Activated T-cell treated with anti-CD3 and anti-CD28 coated beads for 4 hours (primary cell): ENCODE measurements around the gene SGPP1.
"Not testable (repeated sequence)": the region's sequence is repeated elsewhere in the genome, so short reads cannot be mapped to it uniquely, and the experiment has no call there.

Experiments
- DNase-seq: peaks from one replicate; pipeline ENCODE4 v3.0.0-alpha.2; 2020

The SGPP1 gene, protein sequence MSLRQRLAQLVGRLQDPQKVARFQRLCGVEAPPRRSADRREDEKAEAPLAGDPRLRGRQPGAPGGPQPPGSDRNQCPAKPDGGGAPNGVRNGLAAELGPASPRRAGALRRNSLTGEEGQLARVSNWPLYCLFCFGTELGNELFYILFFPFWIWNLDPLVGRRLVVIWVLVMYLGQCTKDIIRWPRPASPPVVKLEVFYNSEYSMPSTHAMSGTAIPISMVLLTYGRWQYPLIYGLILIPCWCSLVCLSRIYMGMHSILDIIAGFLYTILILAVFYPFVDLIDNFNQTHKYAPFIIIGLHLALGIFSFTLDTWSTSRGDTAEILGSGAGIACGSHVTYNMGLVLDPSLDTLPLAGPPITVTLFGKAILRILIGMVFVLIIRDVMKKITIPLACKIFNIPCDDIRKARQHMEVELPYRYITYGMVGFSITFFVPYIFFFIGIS

DNA sequence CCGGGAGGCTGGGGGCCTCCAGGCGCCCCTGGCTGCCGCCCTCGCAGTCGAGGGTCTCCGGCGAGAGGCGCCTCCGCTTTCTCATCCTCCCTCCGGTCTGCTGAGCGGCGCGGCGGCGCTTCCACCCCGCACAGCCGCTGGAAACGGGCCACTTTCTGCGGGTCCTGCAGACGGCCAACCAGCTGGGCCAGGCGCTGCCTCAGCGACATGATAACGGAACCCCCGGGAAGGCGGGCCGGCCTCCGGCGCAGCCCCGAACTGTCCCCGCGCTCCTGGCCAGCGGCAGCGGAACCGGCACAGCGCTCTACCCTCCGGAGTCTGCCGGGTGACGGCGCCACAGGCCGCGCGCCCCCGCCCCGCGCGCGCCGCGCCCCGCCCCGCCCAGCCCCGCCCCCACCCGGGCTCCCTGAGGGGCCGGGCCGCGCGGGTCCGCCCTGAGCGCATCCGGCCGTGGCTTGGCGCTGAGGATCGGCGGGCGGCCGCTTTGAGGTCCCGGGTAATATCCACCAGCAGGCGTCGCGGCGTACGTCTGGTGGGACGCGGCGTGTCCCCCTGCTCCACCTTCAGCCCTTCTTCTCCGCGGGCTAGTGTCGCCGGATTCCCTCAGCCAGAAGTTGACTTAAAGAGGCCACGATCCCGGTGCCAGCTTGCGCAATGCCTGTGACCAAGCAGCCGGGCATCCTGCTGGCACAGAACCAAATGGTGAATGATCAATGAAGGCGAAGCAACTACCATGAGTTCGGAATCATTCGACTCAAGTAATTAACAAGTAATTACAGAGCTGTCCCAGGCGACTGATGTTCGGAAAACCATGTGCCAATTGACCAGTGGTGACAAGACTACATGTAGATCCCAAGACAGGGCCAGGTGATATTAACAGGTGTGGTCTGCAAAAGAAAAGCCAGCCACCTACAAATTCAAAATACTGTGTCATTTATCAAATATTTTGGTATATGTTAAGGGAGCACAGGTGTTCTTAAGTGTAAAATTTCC lies at the start of gene SGPP1:
TSS of gene SGPP1 (minus strand) at position 330 of the 993 bp plus-strand sequence. CDS start at position 209, 121 bp downstream.
- peak; percentile 48 for DNase-seq

DNA sequence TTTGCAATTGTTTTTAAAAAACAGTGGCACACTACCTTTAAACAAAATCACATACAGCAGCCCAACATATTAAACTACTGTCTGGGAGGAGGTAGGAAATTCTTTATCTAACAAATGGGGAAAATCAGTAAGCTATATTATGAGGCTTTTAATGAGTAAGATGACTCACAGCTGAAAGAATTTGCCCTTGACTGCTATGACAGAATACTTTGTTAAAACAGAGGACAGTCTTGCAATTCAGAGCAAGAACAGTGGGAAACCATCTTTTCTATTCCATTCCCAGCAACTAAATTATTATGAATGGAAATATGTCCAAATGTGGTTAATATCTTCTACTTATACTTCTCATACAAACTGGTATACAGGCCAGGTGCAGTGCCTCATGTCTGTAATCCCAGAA lies 49.2 kb upstream of the SGPP1 start:
- no peak for DNase-seq

DNA sequence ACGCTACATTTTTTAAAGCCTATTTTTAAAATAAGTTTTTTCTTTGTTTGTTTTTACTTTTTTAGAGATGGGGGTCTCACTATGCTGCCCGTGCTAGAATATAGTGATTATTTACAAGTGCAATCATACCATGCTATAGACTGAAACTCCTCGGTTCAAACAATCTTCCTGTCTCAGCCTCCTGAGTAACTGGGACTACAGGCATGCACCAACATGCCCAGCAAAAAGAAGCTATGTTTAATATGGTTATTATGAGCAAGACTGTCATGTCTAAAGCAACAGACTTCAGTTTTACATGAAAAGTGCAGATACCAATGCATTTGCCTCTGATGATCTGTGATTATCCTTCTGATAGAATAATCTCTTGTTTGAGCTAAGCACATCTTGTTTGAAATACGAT lies 45.6 kb upstream of the SGPP1 start:
- no peak for DNase-seq

DNA sequence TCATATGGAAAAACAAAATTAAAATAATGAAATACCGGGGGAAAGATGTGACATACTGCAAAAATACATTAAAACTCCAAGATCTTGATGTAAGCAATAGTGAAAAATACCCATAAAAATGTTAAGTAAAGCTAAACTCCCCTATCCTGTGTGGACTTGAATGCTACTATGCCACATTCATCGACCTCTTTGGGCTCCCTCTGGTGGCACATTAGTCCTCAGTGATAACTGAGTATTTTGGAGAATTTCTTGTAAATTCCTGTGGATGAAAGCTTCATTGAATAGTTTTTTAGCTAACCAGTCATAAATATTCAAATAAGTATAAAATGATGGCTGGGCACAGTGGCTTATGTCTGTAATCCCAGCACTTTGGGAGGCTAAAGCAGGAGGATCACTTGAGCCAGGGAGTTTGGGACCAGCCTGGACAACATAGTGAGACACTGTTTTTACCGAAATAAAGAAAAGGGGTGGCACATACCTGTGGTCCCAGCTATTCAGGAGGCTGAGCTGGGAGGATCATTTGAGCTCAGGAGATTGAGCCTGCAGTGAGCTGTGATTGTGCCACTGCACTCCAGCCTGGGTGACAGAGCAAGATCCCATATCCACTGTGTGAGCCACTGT lies 42.4 kb upstream of the SGPP1 start:
- peak; percentile 43 for DNase-seq

DNA sequence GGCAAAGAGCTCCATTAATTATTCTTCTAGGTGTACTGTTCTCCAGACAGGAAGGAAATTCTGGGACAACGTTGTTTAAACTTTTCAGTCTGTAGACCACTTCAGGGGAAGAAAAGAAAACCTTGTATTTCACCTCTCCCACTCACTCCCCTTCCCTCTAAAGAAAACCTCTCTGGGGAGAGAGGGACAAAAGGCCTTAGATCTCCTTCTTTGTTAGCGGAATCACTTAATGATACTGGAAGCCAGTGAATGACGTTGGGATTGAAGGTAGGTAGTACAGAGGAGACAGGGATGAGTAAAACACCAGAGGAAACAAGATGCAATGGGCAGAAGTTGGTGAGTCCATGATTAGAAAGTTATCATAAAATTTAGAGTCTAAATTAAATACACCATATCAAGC lies 38.7 kb upstream of the SGPP1 start:
- no peak for DNase-seq

DNA sequence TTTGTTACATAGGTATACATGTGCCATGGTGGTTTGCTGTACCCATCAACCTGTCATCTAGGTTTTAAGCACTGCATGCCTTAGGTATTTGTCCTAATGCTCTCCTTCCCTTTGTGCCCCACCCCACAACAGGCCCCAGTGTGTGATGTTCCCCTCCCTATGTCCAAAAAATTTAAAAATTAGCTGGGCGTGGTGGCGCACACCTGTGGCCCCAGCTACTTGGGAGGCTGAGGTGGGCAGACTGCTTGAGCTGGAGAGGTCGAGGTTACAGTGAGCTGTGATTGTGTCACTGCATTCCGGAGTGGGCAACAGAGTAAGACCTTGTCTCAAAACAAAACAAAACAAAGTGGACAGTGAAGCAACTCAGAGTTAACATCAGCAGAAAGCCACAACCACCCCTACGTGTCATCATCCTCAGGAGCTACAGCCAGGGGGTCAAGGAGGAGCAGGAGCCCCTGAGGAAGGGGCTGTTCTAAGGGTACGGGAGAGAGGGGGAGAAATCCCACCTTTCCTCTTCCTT lies 36.8 kb upstream of the SGPP1 start:
- DNase-seq: no peak

DNA sequence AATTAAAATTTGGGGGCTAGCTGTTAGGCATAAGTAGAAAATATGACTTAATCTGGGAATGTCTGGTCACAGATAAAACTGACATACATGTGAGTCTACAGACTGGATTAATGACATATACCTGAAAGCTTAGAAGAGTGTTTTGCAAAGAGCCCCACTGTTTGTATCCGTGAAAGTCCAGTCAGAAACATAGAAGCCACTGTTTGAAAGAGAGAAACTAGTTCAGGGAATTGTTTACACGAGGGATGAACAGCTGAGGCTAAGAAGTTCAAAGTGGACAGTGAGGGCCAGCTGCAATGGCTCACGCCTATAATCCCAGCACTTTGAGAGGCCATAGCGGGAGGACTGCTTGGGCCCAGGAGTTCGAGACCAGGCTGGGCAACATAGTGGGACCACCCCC lies 36.2 kb upstream of the SGPP1 start:
- DNase-seq: no peak

DNA sequence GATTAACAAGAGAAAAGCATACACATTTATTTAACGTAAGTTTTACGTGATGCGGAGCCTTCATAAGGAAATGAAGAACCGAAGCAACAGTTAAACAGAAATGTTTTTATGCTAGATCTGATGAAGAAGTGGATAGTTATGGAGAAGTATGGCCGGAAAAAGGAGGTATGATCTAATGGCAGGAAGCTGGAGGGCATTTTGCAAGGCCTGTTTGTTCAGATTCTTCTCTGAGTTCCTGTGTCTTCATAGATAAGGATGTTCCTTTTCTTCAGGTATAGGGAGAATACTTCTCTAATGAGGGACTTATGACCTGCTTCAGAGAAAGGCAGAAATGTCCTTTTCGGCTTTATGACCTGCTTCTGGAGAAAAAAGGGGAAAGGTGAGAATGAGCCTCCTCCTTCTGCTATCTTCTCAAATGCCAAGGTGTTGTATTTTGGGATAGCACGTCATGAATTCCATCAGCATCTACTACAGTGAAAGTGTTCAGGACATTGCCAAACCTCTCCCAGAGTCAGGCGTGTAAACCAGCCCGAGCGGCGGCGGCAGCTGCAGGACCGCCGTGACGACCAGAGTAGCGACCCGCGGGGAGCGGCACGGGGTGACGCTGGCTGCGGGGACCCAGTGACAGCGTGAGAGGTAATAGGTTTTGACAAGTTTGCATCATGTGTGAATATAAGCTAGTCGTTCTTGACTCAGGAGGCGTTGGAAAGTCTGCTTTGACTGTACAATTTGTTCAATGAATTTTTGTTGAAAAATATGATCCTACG lies 33.7 kb upstream of the SGPP1 start:
- no peak for DNase-seq

DNA sequence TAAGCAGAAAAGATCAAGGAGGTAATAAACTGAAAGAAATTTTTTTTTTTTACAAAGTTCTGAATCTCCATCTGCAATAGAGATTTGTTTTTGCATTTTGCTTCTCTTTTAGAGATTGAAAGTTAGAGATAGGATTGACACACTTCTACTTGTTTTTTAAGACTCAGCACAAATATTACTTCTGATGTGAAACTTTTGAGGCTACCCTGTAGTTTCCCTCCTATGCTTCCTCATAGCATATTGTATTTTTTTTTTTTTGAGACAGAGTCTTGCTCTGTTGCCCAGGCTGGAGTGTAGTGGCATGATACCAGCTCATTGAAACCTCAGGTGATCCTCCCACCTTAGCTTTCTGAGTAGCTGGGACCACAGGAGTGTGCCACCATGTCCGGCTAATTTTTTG lies 32.1 kb upstream of the SGPP1 start:
- DNase-seq: no peak

DNA sequence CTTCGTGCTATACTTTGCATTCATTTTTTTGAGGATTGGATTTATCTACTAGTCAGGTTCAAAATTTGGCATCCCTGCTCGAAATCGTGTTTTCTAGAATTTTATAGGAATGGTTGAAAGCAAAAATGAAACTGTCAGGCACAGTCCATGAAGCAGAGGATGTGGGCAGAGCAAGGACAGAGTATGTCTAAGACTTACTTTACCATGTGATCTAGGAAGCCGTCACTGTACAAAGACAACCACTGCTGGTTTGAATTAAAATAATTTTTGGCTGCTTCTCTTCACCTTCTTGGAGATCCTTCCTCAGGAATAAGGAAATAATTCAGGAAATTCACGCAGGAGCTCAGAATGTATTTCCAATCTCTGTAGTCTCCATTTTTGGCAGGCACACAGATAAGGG lies 31.6 kb upstream of the SGPP1 start:
- no peak for DNase-seq

DNA sequence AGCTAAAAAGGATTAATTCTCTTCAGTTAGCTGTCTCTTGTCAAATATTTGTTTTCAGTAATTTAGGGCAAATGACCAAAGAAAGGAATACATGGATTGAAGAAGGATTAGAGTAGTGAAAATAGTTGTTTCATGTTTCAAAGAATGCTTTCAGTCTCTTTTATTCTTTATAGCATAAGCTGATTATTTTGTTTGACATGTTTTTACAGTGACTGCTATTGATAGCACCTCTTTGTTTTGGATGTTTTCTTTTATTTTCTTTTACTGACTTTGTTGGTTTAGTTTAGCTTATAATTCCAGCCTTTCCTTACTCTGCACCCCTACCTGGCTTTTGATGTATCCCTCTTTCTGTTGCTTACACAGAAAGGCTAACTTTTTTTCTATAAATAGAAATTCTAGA lies 29.3 kb upstream of the SGPP1 start:
- no peak for DNase-seq

DNA sequence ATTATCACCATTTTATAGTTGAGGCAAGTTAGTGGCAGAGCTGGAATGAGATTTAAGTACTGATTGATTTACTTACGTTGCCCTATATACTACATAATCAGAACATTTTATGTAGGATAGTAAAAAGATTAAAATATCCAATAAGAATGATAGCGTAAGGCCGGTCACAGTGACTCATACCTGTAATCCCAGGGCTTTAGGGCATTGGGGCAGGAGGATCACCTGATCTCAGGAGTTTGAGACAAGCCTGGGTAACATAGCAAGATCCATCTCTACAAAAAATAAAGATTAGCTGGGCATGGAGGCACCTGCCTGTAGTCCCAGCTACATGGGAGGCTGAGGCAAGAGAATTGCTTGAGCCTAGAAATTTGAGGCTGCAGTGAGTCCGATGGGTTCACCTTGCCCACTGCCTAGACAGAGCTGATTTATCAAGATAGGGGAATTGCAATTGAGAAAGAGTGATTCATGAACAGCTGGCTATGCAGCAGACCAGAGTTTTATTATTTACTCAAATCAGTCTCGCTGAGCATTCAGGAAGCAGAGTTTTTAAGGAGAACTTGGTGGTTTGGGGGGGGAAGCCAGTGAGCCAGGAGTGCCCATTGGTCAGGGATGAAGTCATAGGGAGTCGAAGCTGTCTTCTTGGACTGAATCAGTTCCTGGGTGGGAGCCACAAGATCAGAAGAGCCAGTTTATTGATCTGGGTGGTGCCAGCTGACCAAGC lies 24.7 kb upstream of the SGPP1 start:
- no peak for DNase-seq

DNA sequence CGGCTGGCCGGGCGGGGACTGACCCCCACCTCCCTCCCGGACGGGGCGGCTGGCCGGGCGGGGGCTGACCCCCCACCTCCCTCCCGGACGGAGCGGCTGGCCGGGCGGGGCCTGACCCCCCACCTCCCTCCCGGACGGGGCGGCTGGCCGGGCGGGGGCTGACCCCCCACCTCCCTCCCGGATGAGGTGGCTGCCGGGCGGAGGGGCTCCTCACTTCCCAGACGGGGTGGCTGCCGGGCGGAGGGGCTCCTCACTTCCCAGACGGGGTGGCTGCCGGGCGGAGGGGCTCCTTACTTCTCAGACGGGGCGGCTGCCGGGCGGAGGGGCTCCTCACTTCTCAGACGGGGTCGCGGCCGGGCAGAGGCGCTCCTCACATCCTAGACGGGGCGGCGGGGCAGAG lies 23.2 kb upstream of the SGPP1 start:
- not testable (repeated sequence) for DNase-seq

DNA sequence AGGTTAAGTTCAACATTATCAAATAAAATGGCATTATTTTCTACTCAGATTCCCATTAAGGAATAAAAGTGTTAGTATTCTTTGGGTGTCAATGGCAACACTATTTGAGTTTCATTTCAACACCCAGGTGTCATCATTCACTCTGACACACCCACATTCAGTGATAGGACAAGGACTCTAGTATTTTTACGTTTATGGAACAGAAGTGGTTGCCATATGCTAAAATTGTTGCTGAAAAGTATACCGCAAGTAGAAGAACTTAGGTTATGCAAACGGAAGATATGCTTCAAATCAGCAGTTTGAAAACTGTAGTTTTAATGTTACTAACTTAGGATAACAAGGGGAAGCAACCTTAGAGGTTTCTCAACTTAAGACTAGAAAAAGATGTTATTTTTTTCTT lies 20.0 kb upstream of the SGPP1 start:
- no peak for DNase-seq

DNA sequence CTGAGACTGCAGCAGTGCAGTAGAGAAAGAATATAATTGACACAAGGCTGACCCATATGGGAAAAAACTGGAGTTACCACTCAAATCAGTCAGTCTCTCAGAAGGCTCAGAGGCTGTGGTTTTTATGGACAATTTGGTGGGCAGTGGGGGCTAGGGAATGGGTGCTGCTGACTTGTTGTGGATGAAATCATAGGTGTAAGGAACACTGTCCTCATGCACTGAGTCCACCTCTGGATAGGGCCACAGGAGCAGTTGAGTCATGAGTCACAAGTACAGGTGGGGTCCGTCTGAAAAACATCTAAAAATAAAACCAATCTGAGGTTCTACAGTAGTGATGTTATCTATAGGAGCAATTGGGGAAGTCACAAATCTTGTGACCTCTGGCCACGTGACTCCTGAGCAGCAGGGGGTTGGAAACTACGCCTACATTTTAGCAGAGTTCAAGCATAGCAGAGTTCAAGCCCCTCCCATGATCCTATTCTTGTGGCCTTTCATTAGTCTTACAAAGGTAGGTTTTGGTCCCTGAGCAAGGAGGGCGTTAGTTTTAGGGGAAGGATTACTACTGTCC lies 18.1 kb upstream of the SGPP1 start:
- no peak for DNase-seq

DNA sequence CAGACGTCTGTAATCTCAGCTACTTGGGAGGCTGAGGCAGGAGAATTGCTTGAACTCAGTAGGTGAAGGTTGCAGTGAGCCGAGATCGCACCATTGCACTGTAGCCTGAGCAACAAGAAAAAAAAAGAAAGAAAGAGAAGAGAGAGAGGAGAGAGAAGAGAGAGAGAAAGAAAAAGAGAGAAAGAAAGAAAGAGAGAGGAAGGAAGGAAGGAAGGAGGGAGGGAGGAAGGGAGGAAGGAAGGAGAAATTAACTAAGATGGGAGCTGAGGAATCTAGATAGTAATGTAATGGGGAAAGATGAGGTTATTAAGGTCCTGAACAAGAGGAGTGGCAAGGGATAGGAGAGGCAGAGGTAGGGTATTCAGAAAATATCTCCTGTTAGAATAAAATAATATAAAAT lies 17.4 kb upstream of the SGPP1 start:
- DNase-seq: no peak

DNA sequence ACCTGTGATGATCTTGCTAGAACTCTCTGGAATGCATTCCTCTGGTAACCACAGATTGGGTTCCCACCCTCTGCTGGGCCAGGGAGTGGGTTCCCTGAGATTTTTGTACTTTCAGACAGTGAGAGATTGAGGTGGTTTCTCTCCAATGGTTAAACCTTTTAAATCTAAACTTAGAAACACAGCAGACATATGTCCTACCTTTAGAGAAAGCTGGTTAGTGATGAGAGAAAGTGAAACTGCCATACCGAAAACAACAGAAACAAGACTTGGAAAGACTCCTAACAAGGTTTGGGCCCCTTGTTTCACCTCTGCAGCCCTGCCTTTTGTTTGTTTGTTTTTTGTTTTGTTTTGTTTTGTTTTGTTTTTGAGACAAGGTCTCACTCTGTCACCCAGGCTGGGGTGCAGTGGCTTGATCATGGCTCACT lies 9.7 kb upstream of the SGPP1 start:
- DNase-seq: no peak

DNA sequence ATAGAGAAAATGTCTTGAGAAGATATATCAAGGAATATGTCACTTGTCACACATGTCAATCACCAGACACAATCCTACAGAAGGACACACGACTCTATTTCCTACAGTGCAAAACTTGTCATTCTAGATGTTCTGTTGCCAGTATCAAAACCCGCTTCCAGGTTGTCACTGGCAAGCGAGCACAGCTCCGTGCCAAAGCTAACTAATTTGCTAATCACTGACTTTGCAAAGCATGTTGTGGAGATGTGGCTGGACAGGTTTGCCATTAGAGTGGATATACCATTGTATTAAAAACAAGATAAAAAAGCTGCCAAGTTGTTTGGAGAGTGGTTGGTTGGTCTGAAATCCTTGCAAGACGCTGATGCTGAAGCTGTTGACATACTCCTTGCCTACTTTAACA lies 7.9 kb upstream of the SGPP1 start:
- DNase-seq: no peak

DNA sequence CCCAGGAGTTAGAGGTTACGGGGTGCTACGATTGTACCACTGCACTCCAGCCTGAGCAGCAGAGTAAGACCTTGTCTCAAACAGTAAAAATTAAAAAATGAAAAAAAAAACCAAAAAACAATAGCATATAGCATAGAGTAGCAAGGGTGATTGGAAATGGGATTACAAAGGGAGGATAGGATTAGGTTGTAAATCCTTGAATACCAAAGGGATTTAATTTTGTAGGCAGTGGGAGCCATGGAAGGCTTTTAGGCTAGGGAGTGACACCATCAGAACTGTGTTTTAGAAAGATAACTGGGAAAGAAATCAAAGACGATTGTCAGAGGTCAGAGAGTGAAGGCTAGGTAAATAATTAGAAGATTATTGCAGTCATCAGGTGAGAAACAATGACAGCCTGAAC lies 2.8 kb upstream of the SGPP1 start:
- no peak for DNase-seq

DNA sequence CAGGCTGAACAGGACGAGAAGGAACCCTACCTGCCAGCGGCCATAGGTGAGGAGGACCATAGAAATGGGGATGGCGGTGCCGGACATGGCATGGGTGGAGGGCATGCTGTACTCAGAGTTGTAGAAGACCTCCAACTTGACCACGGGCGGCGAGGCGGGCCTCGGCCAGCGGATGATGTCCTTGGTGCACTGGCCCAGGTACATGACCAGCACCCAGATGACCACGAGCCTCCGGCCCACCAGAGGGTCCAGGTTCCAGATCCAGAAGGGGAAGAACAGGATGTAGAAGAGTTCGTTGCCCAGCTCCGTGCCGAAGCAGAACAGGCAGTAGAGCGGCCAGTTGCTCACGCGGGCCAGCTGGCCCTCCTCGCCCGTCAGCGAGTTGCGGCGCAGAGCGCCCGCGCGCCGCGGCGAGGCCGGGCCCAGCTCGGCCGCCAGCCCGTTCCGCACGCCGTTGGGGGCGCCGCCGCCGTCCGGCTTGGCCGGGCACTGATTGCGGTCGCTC lies 582 bp downstream of the SGPP1 start:
- no peak for DNase-seq

DNA sequence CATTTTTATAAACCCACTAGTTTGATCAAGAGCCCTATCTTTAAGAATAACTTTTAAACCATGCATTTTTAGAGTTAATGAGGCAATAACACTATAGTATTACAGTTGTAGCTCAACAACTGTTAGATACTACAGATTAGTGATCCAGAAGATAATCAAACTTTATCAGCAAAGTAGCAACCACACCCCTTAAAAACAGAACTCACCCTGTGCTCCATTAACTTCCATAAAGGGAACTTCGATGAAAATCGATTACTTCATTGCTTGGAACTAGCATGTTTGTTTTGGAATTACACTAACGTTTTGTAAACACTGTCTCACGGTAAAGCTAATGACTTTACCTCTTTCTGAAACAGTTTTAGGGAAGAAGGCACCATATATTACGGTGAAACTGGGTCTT lies 1.4 kb downstream of the SGPP1 start:
- DNase-seq: no peak
